GM18858 (cell line): ENCODE data around the gene RALA.
"Not testable (repeated sequence)": the region's sequence is repeated elsewhere in the genome, so short reads cannot be mapped to it uniquely, and the experiment has no call there.

Source experiments
- ATAC-seq: cut with Tn5 transposase; IDR thresholded peaks from one replicate; pipeline ENCODE4 v1.9.1; 2021; ENCODE audit not compliant: unreplicated experiment

The RALA gene

GRCh38 chr7:39645482-39646407 lies 22.4 kb downstream of the RALA start:
- ATAC-seq, result no peak

GRCh38 chr7:39647816-39648215 lies 24.4 kb downstream of the RALA start:
- ATAC-seq, result no peak

GRCh38 chr7:39650676-39651075 lies 27.3 kb downstream of the RALA start:
- ATAC-seq, result no peak

GRCh38 chr7:39651265-39651664 lies 27.9 kb downstream of the RALA start:
- ATAC-seq, result no peak

- no peak for ATAC-seq
Observed at GRCh38 chr7:39656415-39656814, 33.0 kb downstream of the RALA start.

- ATAC-seq, result no peak
Observed at GRCh38 chr7:39659356-39660013, 36.1 kb downstream of the RALA start.

- ATAC-seq, result no peak
Observed at GRCh38 chr7:39661960-39662359, 38.6 kb downstream of the RALA start.

- ATAC-seq, result no peak
Observed at GRCh38 chr7:39663263-39663662, 39.9 kb downstream of the RALA start.

GRCh38 chr7:39664057-39664456 lies 40.7 kb downstream of the RALA start:
- ATAC-seq, result no peak

- no peak for ATAC-seq
Observed at GRCh38 chr7:39664585-39664984, 41.2 kb downstream of the RALA start.

- no peak for ATAC-seq
Observed at GRCh38 chr7:39666562-39666961, 43.2 kb downstream of the RALA start.

GRCh38 chr7:39667341-39667923 lies 44.1 kb downstream of the RALA start:
- no peak for ATAC-seq

- ATAC-seq, result not testable (repeated sequence)
Observed at GRCh38 chr7:39668280-39668679, 44.9 kb downstream of the RALA start.

GRCh38 chr7:39670052-39670451 lies 46.7 kb downstream of the RALA start:
- ATAC-seq, result no peak

GRCh38 chr7:39670934-39671333 lies 47.6 kb downstream of the RALA start:
- ATAC-seq, result no peak

- ATAC-seq, result no peak
Observed at GRCh38 chr7:39672176-39672575, 48.8 kb downstream of the RALA start.

GRCh38 chr7:39673868-39674267 lies 50.5 kb downstream of the RALA start:
- no peak for ATAC-seq

GRCh38 chr7:39674406-39674805 lies 51.0 kb downstream of the RALA start:
- ATAC-seq, result no peak

- no peak for ATAC-seq
Observed at GRCh38 chr7:39676346-39676745, 53.0 kb downstream of the RALA start.

- ATAC-seq, result no peak
Observed at GRCh38 chr7:39678930-39679709, 55.7 kb downstream of the RALA start.

GRCh38 chr7:39679874-39680273 lies 56.5 kb downstream of the RALA start:
- not testable (repeated sequence) for ATAC-seq
